Fibroblast of villous mesenchyme (primary cell): ENCODE measurements around the gene GSTO2. TPM values are rescaled to one million over a fixed set of nuclear protein-coding genes. Genes with fewer than 3 reads are reported as not detected.
"Not testable (repeated sequence)": the region's sequence is repeated elsewhere in the genome, so short reads cannot be mapped to it uniquely, and the experiment has no call there.

ENCODE experiments used
- DNase-seq: peaks from one replicate; pipeline ENCODE4 v3.0.0-alpha.2; 2010; ENCODE audit warnings: low read depth
- H3K4me3 ChIP-seq: 2 replicates; pipeline ENCODE4 v1.5.1; 2011; ENCODE audit warnings: low read depth, mild to moderate bottlenecking, low read length
- total RNA-seq: library from RNA; depleted of rRNA; stranded (reverse); fragments of >200 nt; gene quantifications from 2 replicates; pipeline ENCODE4 v1.2.3, GENCODE V29; 2012
- TF ChIP-seq, protein P1 (sequence below): IDR thresholded peaks from 2 replicates; pipeline ENCODE4 v1.5.1; 2012; ENCODE audit warnings: low read depth, mild to moderate bottlenecking, low read length; ENCODE audit not compliant: insufficient read depth

The GSTO2 gene
- total RNA-seq, 1 donor = 2.2 TPM

DNA sequence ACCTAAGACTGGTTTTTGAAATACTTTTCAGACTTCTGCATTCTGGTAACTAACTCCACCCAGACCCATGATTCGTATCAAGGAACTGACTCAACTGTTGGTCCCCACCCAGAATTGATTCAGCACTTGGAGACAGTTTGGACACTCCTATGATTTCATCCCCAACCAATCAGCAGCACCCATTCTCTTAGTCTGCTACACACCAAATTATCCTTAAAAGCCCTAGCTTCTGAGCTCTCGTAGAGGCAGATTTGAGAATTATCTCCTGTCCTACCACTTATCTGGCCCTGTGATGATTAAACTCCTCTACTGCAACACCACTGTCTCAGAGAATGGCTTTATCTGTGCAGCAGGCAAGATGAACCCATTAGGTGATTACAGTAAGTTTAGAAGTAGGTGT, 22.0 kb upstream of the GSTO2 start:
- H3K4me3 ChIP-seq = no peak overlapping the region
- no peak for DNase-seq
- TF ChIP-seq, protein P1, sequence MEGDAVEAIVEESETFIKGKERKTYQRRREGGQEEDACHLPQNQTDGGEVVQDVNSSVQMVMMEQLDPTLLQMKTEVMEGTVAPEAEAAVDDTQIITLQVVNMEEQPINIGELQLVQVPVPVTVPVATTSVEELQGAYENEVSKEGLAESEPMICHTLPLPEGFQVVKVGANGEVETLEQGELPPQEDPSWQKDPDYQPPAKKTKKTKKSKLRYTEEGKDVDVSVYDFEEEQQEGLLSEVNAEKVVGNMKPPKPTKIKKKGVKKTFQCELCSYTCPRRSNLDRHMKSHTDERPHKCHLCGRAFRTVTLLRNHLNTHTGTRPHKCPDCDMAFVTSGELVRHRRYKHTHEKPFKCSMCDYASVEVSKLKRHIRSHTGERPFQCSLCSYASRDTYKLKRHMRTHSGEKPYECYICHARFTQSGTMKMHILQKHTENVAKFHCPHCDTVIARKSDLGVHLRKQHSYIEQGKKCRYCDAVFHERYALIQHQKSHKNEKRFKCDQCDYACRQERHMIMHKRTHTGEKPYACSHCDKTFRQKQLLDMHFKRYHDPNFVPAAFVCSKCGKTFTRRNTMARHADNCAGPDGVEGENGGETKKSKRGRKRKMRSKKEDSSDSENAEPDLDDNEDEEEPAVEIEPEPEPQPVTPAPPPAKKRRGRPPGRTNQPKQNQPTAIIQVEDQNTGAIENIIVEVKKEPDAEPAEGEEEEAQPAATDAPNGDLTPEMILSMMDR = no peak

DNA sequence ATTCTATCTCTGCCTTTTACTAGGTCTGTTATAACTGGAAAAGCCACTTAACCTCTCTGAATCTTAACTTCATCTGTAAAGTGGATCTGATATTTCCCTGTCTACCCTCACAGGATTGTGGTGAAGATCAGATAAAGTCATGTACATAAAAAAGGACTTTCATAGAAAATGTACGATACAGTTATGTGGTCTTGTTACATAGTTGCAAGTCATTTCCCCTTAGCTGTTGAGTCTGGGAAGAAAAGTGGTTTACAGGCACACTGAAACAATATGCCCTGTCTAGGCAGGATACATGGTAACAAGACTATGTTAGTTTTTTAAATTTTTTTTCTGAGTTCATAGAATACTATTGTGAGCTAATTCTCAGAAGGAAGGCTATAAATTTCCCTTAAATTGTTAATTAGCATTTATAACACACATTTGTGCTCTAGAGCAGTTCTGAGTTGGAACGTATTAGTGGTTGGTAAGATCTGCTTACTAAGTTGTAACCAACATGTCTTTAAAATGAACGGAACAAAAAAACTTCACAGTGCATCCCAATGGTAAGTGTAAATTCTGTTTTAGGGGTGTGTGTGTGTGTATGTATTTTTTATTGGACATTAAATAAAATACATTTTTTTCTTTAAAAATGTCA, 21.4 kb upstream of the GSTO2 start:
- H3K4me3 ChIP-seq = no peak overlapping the region
- TF ChIP-seq, protein P1 = no peak

DNA sequence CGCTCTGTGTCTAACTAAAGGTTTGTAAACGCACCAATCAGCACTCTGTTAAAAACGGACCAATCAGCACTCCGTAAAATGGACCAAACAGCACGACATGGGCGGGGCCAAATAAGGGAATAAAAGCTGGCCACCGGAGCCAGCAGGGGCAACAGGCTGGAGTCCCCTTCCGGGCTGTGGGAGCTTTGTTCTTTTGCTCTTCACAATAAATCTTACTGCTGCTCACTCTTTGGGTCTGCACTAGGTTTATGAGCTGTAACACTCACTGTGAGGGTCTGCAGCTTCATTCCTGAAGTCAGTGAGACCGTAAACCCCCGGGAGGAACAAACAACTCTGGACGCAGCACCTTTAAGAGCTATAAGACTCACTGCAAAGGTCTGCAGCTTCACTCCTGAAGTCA, 20.1 kb upstream of the GSTO2 start:
- H3K4me3 ChIP-seq, DNase-seq: not testable (repeated sequence)

More for the DNA sequence above, 21.4 kb upstream of the GSTO2 start:
- DNase-seq = no peak

DNA sequence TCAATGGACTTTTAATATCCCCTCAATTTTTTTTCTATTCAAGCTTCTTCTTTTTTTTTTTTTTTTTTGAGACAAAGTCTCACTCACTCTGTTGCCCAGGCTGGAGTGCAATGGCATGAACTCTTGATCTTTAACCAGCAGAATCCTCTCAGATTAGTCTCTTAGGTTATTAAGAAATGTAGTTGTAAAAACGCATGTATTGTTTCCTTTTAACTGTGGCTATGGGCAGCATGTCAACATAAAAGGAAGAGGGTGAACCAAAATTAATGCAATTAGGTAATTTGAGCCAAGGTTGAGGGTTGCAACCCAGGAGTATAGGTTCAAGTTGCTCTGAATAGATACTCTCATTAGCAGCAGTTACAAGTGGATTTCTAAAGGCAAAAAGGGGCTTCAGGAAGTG, 18.6 kb upstream of the GSTO2 start:
- no peak overlapping the region for H3K4me3 ChIP-seq
- TF ChIP-seq, protein P1 = no peak
- DNase-seq = no peak

DNA sequence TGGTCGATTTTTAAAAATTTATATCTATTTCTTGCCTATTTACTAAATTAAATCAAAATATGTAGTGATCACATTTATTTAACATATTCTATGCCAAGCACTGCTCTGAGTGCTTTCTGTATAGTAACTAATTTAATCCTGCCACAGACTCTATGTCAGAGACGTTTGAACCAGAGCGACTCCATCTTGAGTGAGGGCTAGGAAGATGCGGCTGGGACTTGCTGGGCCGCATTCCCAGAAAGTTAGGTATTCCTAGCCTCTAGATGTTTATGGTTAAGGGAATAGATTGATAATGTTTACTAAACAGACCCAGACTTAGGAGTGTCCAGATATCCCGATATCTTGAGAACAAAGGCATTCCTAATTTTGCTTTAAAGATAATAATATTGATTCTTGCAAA, 17.5 kb upstream of the GSTO2 start:
- no peak overlapping the region for H3K4me3 ChIP-seq
- no peak for DNase-seq
- TF ChIP-seq, protein P1 = no peak

DNA sequence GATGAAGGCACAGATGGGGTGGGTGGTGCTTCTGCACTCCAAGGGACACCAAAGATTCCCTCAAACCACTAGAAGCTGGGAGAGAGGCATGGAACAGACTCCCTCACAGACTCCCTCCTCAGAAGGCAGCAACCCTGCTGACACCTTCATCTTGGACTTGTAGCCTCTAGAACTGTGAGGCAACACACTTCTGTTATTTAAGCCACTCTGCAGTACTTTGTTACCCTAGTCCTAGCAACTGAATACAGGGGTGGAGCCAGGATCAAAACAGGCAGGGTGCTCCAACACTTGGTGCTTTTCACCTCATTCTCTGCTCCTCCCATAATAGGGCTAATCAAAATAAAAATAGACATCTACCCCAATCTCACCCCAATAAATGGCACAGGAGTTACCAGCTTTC, 16.6 kb upstream of the GSTO2 start:
- DNase-seq = no peak
- TF ChIP-seq, protein P1 = no peak
- no peak overlapping the region for H3K4me3 ChIP-seq

DNA sequence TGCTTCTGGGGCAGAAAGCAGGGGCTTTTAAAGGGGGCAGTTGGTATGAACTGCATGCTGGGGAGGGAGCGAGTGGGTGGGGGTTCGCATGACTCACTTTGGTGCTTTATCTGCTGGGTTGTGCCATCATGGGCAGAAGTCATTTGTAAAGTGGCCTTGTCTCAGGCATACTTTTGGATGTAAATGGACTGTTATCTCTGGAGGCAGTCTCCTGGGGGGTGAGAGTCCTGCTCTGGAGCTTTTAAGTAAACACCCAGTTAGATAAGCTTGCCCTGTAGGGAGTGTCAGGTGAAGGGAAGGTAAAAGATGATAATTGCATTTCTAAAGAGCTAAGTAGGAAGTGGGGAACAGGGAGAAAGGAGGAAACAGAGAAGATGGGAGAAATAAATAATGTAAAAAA, 15.9 kb upstream of the GSTO2 start:
- TF ChIP-seq, protein P1 = no peak
- DNase-seq = no peak
- no peak overlapping the region for H3K4me3 ChIP-seq
